Measurements from ENCODE around the gene PREB. TPM values are rescaled to one million over a fixed set of nuclear protein-coding genes. Genes with fewer than 3 reads are reported as not detected.

The PREB gene
- total and polyA plus RNA-seq, 2 experiments from 2014 or later: 109 to 130 TPM

GRCh38 chr2:27102329-27102728 lies 32.1 kb downstream of the PREB start:
- Histone ChIP-seq H3K4me1 (ENCODE audit: low read depth) (no peaks in the 10 kb centered on the region), H3K9me3 (ENCODE audit: low read depth) (no peaks in the 10 kb centered on the region), H3K27ac (no peak overlapping the region), H3K36me3 (no peaks in the 10 kb centered on the region), H3K4me3 (no peak overlapping the region), H3K27me3 (no peaks in the 10 kb centered on the region)
- TF ChIP-seq CTCF (IDR thresholded peaks at IDR 0.05; ENCODE audit: low read depth, low read length): no peak
- DNase-seq (ENCODE audit: low read depth in 1 of 2, low spot score in 1 of 2): no peak

- no peak overlapping the region for H3K4me3 ChIP-seq
- DNase-seq (ENCODE audit: low read depth in 1 of 2, low spot score in 1 of 2): no peak
- H3K27ac ChIP-seq: no peak overlapping the region
- TF ChIP-seq CTCF (IDR thresholded peaks at IDR 0.05; ENCODE audit: low read depth, low read length): no peak
- H3K9me3 ChIP-seq (ENCODE audit: low read depth): no peaks in the 10 kb centered on the region
- no peaks in the 10 kb centered on the region for H3K4me1 ChIP-seq (ENCODE audit: low read depth)
- H3K27me3 ChIP-seq: no peaks in the 10 kb centered on the region
- H3K36me3 ChIP-seq: no peaks in the 10 kb centered on the region
These were observed 34.4 kb downstream of the PREB start for GRCh38 chr2:27100036-27100435.

GRCh38 chr2:27099334-27099955 lies 35.0 kb downstream of the PREB start:
- no peaks in the 10 kb centered on the region for H3K9me3 ChIP-seq (ENCODE audit: low read depth)
- no peaks in the 10 kb centered on the region for H3K36me3 ChIP-seq
- no peak overlapping the region for H3K27ac ChIP-seq
- DNase-seq (ENCODE audit: low read depth in 1 of 2, low spot score in 1 of 2): no peak
- no peak overlapping the region for H3K4me3 ChIP-seq
- no peaks in the 10 kb centered on the region for H3K4me1 ChIP-seq (ENCODE audit: low read depth)
- TF ChIP-seq CTCF (IDR thresholded peaks at IDR 0.05; ENCODE audit: low read depth, low read length): no peak
- H3K27me3 ChIP-seq: no peaks in the 10 kb centered on the region

GRCh38 chr2:27097341-27097740 lies 37.1 kb downstream of the PREB start:
- no peaks in the 10 kb centered on the region for H3K9me3 ChIP-seq (ENCODE audit: low read depth)
- no peaks in the 10 kb centered on the region for H3K4me1 ChIP-seq (ENCODE audit: low read depth)
- no peak for TF ChIP-seq CTCF (IDR thresholded peaks at IDR 0.05; ENCODE audit: low read depth, low read length)
- no peak for DNase-seq (ENCODE audit: low read depth in 1 of 2, low spot score in 1 of 2)
- no peak overlapping the region for H3K27ac ChIP-seq
- no peak overlapping the region for H3K4me3 ChIP-seq
- H3K36me3 ChIP-seq: no peaks in the 10 kb centered on the region
- H3K27me3 ChIP-seq: no peaks in the 10 kb centered on the region

GRCh38 chr2:27096748-27097297 lies 37.6 kb downstream of the PREB start:
- DNase-seq (ENCODE audit: low read depth in 1 of 2, low spot score in 1 of 2): no peak
- Histone ChIP-seq H3K27me3 (no peaks in the 10 kb centered on the region), H3K4me1 (ENCODE audit: low read depth) (no peaks in the 10 kb centered on the region), H3K27ac (no peak overlapping the region), H3K9me3 (ENCODE audit: low read depth) (no peaks in the 10 kb centered on the region), H3K36me3 (no peaks in the 10 kb centered on the region), H3K4me3 (no peak overlapping the region)
- no peak for TF ChIP-seq CTCF (IDR thresholded peaks at IDR 0.05; ENCODE audit: low read depth, low read length)
